Neuronal stem cell (in vitro differentiated cells): ENCODE results near the gene ZNF497.
A peak's percentile ranks its signal among the peaks of the same experiment; 100 is the strongest.
"Not testable (repeated sequence)": the region's sequence is repeated elsewhere in the genome, so short reads cannot be mapped to it uniquely, and the experiment has no call there.

ENCODE experiments used
- DNase-seq: peaks from one replicate; pipeline ENCODE4 v3.0.0-alpha.2; 2013; ENCODE audit warnings: low spot score
- H2AFZ ChIP-seq: one replicate; pipeline ENCODE4 v1.6.1; 2013; ENCODE audit warnings: mild to moderate bottlenecking, low read length, inconsistent platforms
- H2AK5ac ChIP-seq: 2 replicates; pipeline ENCODE4 v1.6.1; 2013; ENCODE audit warnings: low read depth, mild to moderate bottlenecking, inconsistent platforms, low read length, moderate library complexity, mixed read lengths
- H2BK120ac ChIP-seq: 2 replicates; pipeline ENCODE4 v1.6.1; 2013; ENCODE audit warnings: low read depth, mild to moderate bottlenecking, inconsistent platforms, low read length, moderate library complexity, mixed read lengths
- H2BK12ac ChIP-seq: one replicate; pipeline ENCODE4 v1.6.1; 2013; ENCODE audit warnings: low read length, inconsistent platforms
- H2BK15ac ChIP-seq: 2 replicates; pipeline ENCODE4 v1.6.1; 2013; ENCODE audit warnings: mild to moderate bottlenecking, low read length, inconsistent platforms, mixed read lengths
- H2BK5ac ChIP-seq: one replicate; pipeline ENCODE4 v1.6.1; 2013; ENCODE audit warnings: inconsistent platforms, mild to moderate bottlenecking, low read length, moderate library complexity
- H3K14ac ChIP-seq: one replicate; pipeline ENCODE4 v1.6.1; 2013; ENCODE audit warnings: low read length, inconsistent platforms
- H3K18ac ChIP-seq: 2 replicates; pipeline ENCODE4 v1.6.1; 2013; ENCODE audit warnings: low read length, inconsistent platforms
- H3K23ac ChIP-seq: 2 replicates; pipeline ENCODE4 v1.6.1; 2013; ENCODE audit warnings: low read depth, mild to moderate bottlenecking, mixed read lengths, low read length, inconsistent platforms; ENCODE audit not compliant: poor library complexity
- H3K27ac ChIP-seq: replicated peaks from 3 replicates; pipeline ENCODE4 v1.5.1; 2013; ENCODE audit warnings: low read length, inconsistent platforms
- H3K27me3 ChIP-seq, 3 experiments: 2 replicates each; pipeline ENCODE4 v1.6.1; 2013; ENCODE audit warnings: low read length in 3 of 3, mild to moderate bottlenecking in 2 of 3, inconsistent platforms in 1 of 3, low read depth in 1 of 3, mixed read lengths in 1 of 3, moderate library complexity in 1 of 3; ENCODE audit not compliant: control insufficient read depth in 3 of 3, insufficient read depth in 3 of 3
- H3K36me3 ChIP-seq, 2 donors: replicated peaks in 1 of 2; 2 replicates each; pipeline ENCODE4 v1.6.1; 2013; ENCODE audit warnings: low read length in 2 of 2; ENCODE audit not compliant: control insufficient read depth in 2 of 2, insufficient read depth in 2 of 2
- H3K4ac ChIP-seq: 2 replicates; pipeline ENCODE4 v1.6.1; 2013; ENCODE audit warnings: inconsistent platforms, mild to moderate bottlenecking, low read length, moderate library complexity
- H3K4me1 ChIP-seq, 2 donors: 1 replicate in 1 of 2; 2 replicates in 1 of 2; pipeline ENCODE4 v1.6.1; 2013; ENCODE audit warnings: low read length in 2 of 2, low read depth in 1 of 2; ENCODE audit not compliant: control insufficient read depth in 2 of 2, insufficient read depth in 1 of 2
- H3K4me2 ChIP-seq: one replicate; pipeline ENCODE4 v1.6.1; 2013; ENCODE audit warnings: mild to moderate bottlenecking, low read length, inconsistent platforms; ENCODE audit not compliant: insufficient read depth, poor library complexity, severe bottlenecking
- H3K4me3 ChIP-seq, 2 donors: 2 replicates each; pipeline ENCODE4 v1.5.1; 2013; ENCODE audit warnings: low read length in 2 of 2, mild to moderate bottlenecking in 2 of 2, inconsistent platforms in 1 of 2, moderate library complexity in 1 of 2
- H3K79me1 ChIP-seq: one replicate; pipeline ENCODE4 v1.6.1; 2013; ENCODE audit warnings: low read depth, mild to moderate bottlenecking, inconsistent platforms, low read length, moderate library complexity
- H3K9ac ChIP-seq: one replicate; pipeline ENCODE4 v1.6.1; 2013; ENCODE audit warnings: mild to moderate bottlenecking, low read depth, low read length, inconsistent platforms; ENCODE audit not compliant: poor library complexity
- H3K9me3 ChIP-seq, 2 donors: replicated peaks in 1 of 2; 2 replicates each; pipeline versions ENCODE3 to v1.6.1; 2013; ENCODE audit warnings: low read length in 2 of 2, mild to moderate bottlenecking in 2 of 2, inconsistent platforms in 1 of 2, low read depth in 1 of 2, mixed read lengths in 1 of 2, moderate library complexity in 1 of 2; ENCODE audit not compliant: control insufficient read depth in 2 of 2, insufficient read depth in 1 of 2
- H4K8ac ChIP-seq: one replicate; pipeline ENCODE4 v1.6.1; 2013; ENCODE audit warnings: low read depth, mild to moderate bottlenecking, inconsistent platforms, low read length, moderate library complexity
- H4K91ac ChIP-seq: one replicate; pipeline ENCODE4 v1.6.1; 2013; ENCODE audit warnings: low read length, low read depth, mild to moderate bottlenecking, inconsistent platforms; ENCODE audit not compliant: poor library complexity
- WGBS, 2 donors: extraction: QIAGEN DNeasy Blood & Tissue Kit; methylation state at CpG; one replicate each; pipeline ENCODE4 v1.1.7; 2013; ENCODE audit warnings: missing lambda C conversion rate in 2 of 2, mixed read lengths in 1 of 2; ENCODE audit not compliant: insufficient read length in 2 of 2, insufficient replicate concordance in 1 of 2; ENCODE audit errors: extremely low coverage in 2 of 2; 5-methylcytosine and 5-hydroxymethylcytosine counted together

The ZNF497 gene

DNA sequence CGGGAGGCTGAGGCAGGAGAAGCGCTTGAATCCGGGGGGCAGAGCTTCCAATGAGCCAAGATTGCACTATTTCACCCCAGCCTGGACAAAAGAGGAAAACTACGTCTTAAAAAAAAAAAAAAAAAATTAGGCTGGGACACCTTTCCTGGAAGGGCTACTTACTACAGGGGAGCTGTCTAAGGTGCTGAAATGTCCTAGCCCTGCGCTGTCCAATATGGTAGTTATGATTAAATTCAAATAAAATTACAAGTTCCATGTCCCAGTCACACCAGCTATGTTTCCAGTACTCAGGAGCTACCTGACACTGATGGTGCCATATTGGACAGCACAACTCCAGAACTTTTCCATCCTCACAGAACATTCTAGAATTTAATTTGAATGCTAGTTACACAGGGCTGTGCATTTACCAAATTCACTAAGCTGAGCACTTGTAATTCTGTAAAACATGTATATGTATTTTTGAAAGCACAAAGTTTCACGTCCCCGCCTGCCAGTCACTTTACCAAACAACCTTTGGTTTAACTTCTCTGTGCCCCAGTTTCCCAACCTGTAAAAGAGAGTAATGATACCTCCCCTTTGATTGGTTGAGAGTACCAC lies 45.0 kb downstream of the ZNF497 start:
- H2BK5ac ChIP-seq: no peak overlapping the region
- DNase-seq: peak; percentile 48
- no CpG with 5 or more reads among the region's 7 CpGs for WGBS, 2 donors

GRCh38 chr19:58315580-58315979 lies 47.0 kb downstream of the ZNF497 start:
- H3K27ac ChIP-seq: no peak overlapping the region
- H4K91ac ChIP-seq: no peak overlapping the region
- no peak overlapping the region for H2AFZ ChIP-seq
- H2AK5ac ChIP-seq: no peak overlapping the region
- peaks cover 2% of the 10 kb centered on the region for H3K79me1 ChIP-seq
- no peak overlapping the region for H2BK5ac ChIP-seq
- H3K23ac ChIP-seq: no peak overlapping the region
- H3K9ac ChIP-seq: no peak overlapping the region
- no peak overlapping the region for H2BK15ac ChIP-seq
- H3K27me3 ChIP-seq: no peaks in the 10 kb centered on the region
- WGBS, 2 donors: no CpG with 5 or more reads among the region's 2 CpGs
- no peak overlapping the region for H3K4me2 ChIP-seq
- H3K9me3 ChIP-seq: peaks cover 0 to 7% of the 10 kb centered on the region in 2 donors
- H3K36me3 ChIP-seq: peaks cover 40 to 74% of the 10 kb centered on the region in 2 donors
- no peak overlapping the region for H4K8ac ChIP-seq
- H2BK12ac ChIP-seq: no peak overlapping the region
- H3K18ac ChIP-seq: no peak overlapping the region
- H3K14ac ChIP-seq: no peak overlapping the region
- no peak for DNase-seq
- H3K4ac ChIP-seq: no peak overlapping the region
- H3K4me3 ChIP-seq: no peak overlapping the region
- no peak overlapping the region for H2BK120ac ChIP-seq
- H3K4me1 ChIP-seq: no peaks in the 10 kb centered on the region

More for the DNA sequence above, 45.0 kb downstream of the ZNF497 start:
- Histone ChIP-seq H3K36me3 (peaks cover 28 to 69% of the 10 kb centered on the region in 2 donors), H2BK12ac (no peak overlapping the region), H3K9ac (no peak overlapping the region), H3K79me1 (peaks cover 2% of the 10 kb centered on the region), H4K8ac (no peak overlapping the region), H3K27ac (no peak overlapping the region), H3K4me3 (no peak overlapping the region), H4K91ac (no peak overlapping the region), H2BK120ac (no peak overlapping the region), H2BK15ac (no peak overlapping the region), H3K9me3 (peaks cover 0 to under 1% of the 10 kb centered on the region in 2 donors), H3K23ac (no peak overlapping the region), H2AFZ (no peak overlapping the region), H3K18ac (no peak overlapping the region), H3K27me3 (no peaks in the 10 kb centered on the region), H2AK5ac (no peak overlapping the region), H3K4me2 (no peak overlapping the region), H3K14ac (no peak overlapping the region), H3K4ac (no peak overlapping the region), H3K4me1 (no peaks in the 10 kb centered on the region)

- no peak overlapping the region for H4K8ac ChIP-seq
- no peak overlapping the region for H3K18ac ChIP-seq
- no peak for DNase-seq
- H3K9ac ChIP-seq: no peak overlapping the region
- H3K36me3 ChIP-seq: peaks cover 43 to 90% of the 10 kb centered on the region in 2 donors
- no peak overlapping the region for H3K4me3 ChIP-seq
- H2BK15ac ChIP-seq: no peak overlapping the region
- no peak overlapping the region for H2AFZ ChIP-seq
- no CpG with 5 or more reads among the region's 7 CpGs for WGBS, 2 donors
- H4K91ac ChIP-seq: no peak overlapping the region
- peaks cover 3% of the 10 kb centered on the region for H3K79me1 ChIP-seq
- H2BK12ac ChIP-seq: no peak overlapping the region
- H3K9me3 ChIP-seq: peaks cover 0 to 35% of the 10 kb centered on the region in 2 donors
- no peak overlapping the region for H3K27ac ChIP-seq
- H3K4me2 ChIP-seq: no peak overlapping the region
- H3K23ac ChIP-seq: no peak overlapping the region
- H2BK120ac ChIP-seq: no peak overlapping the region
- no peak overlapping the region for H3K14ac ChIP-seq
- no peaks in the 10 kb centered on the region for H3K27me3 ChIP-seq
- no peak overlapping the region for H2AK5ac ChIP-seq
- H2BK5ac ChIP-seq: no peak overlapping the region
- H3K4me1 ChIP-seq: no peaks in the 10 kb centered on the region
- no peak overlapping the region for H3K4ac ChIP-seq
Observed at GRCh38 chr19:58311345-58311865, 51.1 kb downstream of the ZNF497 start.

GRCh38 chr19:58310685-58311084 lies 51.9 kb downstream of the ZNF497 start:
- not testable (repeated sequence) for H4K8ac ChIP-seq, H3K9ac ChIP-seq, H3K23ac ChIP-seq, H3K4me1 ChIP-seq, H2BK120ac ChIP-seq, H3K4me2 ChIP-seq, H3K4ac ChIP-seq, H3K4me3 ChIP-seq, H3K14ac ChIP-seq, H3K79me1 ChIP-seq, H2BK12ac ChIP-seq, H2BK15ac ChIP-seq, H3K27ac ChIP-seq, H2AFZ ChIP-seq, H2BK5ac ChIP-seq, H3K18ac ChIP-seq, H4K91ac ChIP-seq, H2AK5ac ChIP-seq, H3K27me3 ChIP-seq
- peak; percentile 21 for DNase-seq
- WGBS, 2 donors: no CpG with 5 or more reads among the region's 13 CpGs
- Histone ChIP-seq H3K9me3 (peaks cover 0 to 35% of the 10 kb centered on the region in 2 donors), H3K36me3 (peaks cover 39 to 89% of the 10 kb centered on the region in 2 donors)
